ENCODE data around the gene CHST1. TPM values are rescaled to one million over a fixed set of nuclear protein-coding genes. Genes with fewer than 3 reads are reported as not detected.

CHST1 gene
- total RNA-seq, 1 donor from 2014 or later, result 0.88 TPM

GRCh38 chr11:45622283-45622682, 43.1 kb downstream of the CHST1 start:
- TF ChIP-seq CTCF (IDR thresholded peaks at IDR 0.05; ENCODE audit: insufficient read depth, low read length, poor library complexity, severe bottlenecking), result no peak
- Histone ChIP-seq H3K36me3 (ENCODE audit: control insufficient read depth, insufficient read depth, low read length) (no peaks in the 10 kb centered on the region), H3K4me3 (ENCODE audit: low read depth, low read length) (no peak overlapping the region), H3K27me3 (ENCODE audit: control insufficient read depth, insufficient read depth, low read length) (no peaks in the 10 kb centered on the region)
- DNase-seq (ENCODE audit: low read depth), result no peak

- DNase-seq (ENCODE audit: low read depth), result no peak
- no peaks in the 10 kb centered on the region for H3K36me3 ChIP-seq (ENCODE audit: control insufficient read depth, insufficient read depth, low read length)
- TF ChIP-seq CTCF (IDR thresholded peaks at IDR 0.05; ENCODE audit: insufficient read depth, low read length, poor library complexity, severe bottlenecking), result no peak
- no peaks in the 10 kb centered on the region for H3K27me3 ChIP-seq (ENCODE audit: control insufficient read depth, insufficient read depth, low read length)
- no peak overlapping the region for H3K4me3 ChIP-seq (ENCODE audit: low read depth, low read length)
These were observed 43.8 kb downstream of the CHST1 start for GRCh38 chr11:45621588-45621987.

GRCh38 chr11:45620243-45620642, 45.2 kb downstream of the CHST1 start:
- Histone ChIP-seq H3K36me3 (ENCODE audit: control insufficient read depth, insufficient read depth, low read length) (no peaks in the 10 kb centered on the region), H3K4me3 (ENCODE audit: low read depth, low read length) (no peak overlapping the region), H3K27me3 (ENCODE audit: control insufficient read depth, insufficient read depth, low read length) (no peaks in the 10 kb centered on the region)
- no peak for DNase-seq (ENCODE audit: low read depth)
- no peak for TF ChIP-seq CTCF (IDR thresholded peaks at IDR 0.05; ENCODE audit: insufficient read depth, low read length, poor library complexity, severe bottlenecking)

GRCh38 chr11:45618897-45619296, 46.5 kb downstream of the CHST1 start:
- no peak for DNase-seq (ENCODE audit: low read depth)
- no peaks in the 10 kb centered on the region for H3K27me3 ChIP-seq (ENCODE audit: control insufficient read depth, insufficient read depth, low read length)
- no peak for TF ChIP-seq CTCF (IDR thresholded peaks at IDR 0.05; ENCODE audit: insufficient read depth, low read length, poor library complexity, severe bottlenecking)
- H3K36me3 ChIP-seq (ENCODE audit: control insufficient read depth, insufficient read depth, low read length), result no peaks in the 10 kb centered on the region
- no peak overlapping the region for H3K4me3 ChIP-seq (ENCODE audit: low read depth, low read length)

- no peaks in the 10 kb centered on the region for H3K36me3 ChIP-seq (ENCODE audit: control insufficient read depth, insufficient read depth, low read length)
- no peaks in the 10 kb centered on the region for H3K27me3 ChIP-seq (ENCODE audit: control insufficient read depth, insufficient read depth, low read length)
- no peak for TF ChIP-seq CTCF (IDR thresholded peaks at IDR 0.05; ENCODE audit: insufficient read depth, low read length, poor library complexity, severe bottlenecking)
These were observed 47.4 kb downstream of the CHST1 start for GRCh38 chr11:45617871-45618601.

More at GRCh38 chr11:45617871-45618601, 47.4 kb downstream of the CHST1 start:
- H3K4me3 ChIP-seq (ENCODE audit: low read depth, low read length), result no peak overlapping the region
- no peak for DNase-seq (ENCODE audit: low read depth)
